Stimulated activated CD4-positive, alpha-beta T cell treated with anti-CD3 and anti-CD28 coated beads, Interleukin-2, amount 100 ng/mL, for 4 hours (primary cell): ENCODE measurements around the gene UNC79.

Source experiments
- DNase-seq: peaks from one replicate; pipeline ENCODE4 v3.0.0-alpha.2; 2020; ENCODE audit warnings: low read depth

The UNC79 gene

GRCh38 chr14:93548102-93548843 lies 117.5 kb downstream of the UNC79 start:
- DNase-seq = no peak

- DNase-seq = no peak
Measured at GRCh38 chr14:93549595-93549994, 118.9 kb downstream of the UNC79 start.

GRCh38 chr14:93564918-93565317 lies 134.2 kb downstream of the UNC79 start:
- DNase-seq = no peak

- DNase-seq = no peak
Measured at GRCh38 chr14:93566065-93566693, 135.4 kb downstream of the UNC79 start.

GRCh38 chr14:93571275-93571674 lies 140.5 kb downstream of the UNC79 start:
- DNase-seq = no peak

- DNase-seq = no peak
Measured at GRCh38 chr14:93579178-93579577, 148.4 kb downstream of the UNC79 start.

- no peak for DNase-seq
Measured at GRCh38 chr14:93582516-93582915, 151.8 kb downstream of the UNC79 start.

GRCh38 chr14:93587330-93587729 lies 156.6 kb downstream of the UNC79 start:
- no peak for DNase-seq

- no peak for DNase-seq
Measured at GRCh38 chr14:93591506-93591905, 160.8 kb downstream of the UNC79 start.

GRCh38 chr14:93592786-93593185 lies 162.0 kb downstream of the UNC79 start:
- no peak for DNase-seq

- DNase-seq = no peak
Measured at GRCh38 chr14:93606091-93606490, 175.4 kb downstream of the UNC79 start.

GRCh38 chr14:93619176-93619793 lies 188.5 kb downstream of the UNC79 start:
- DNase-seq = no peak

- no peak for DNase-seq
Measured at GRCh38 chr14:93628048-93628447, 197.3 kb downstream of the UNC79 start.

GRCh38 chr14:93629643-93630042 lies 198.9 kb downstream of the UNC79 start:
- DNase-seq = no peak

- no peak for DNase-seq
Measured at GRCh38 chr14:93638790-93639189, 208.1 kb downstream of the UNC79 start.

GRCh38 chr14:93643127-93643526 lies 212.4 kb downstream of the UNC79 start:
- DNase-seq = no peak

GRCh38 chr14:93643676-93644075 lies 212.9 kb downstream of the UNC79 start:
- no peak for DNase-seq

GRCh38 chr14:93645200-93645599 lies 214.5 kb downstream of the UNC79 start:
- no peak for DNase-seq

GRCh38 chr14:93648440-93649168 lies 217.9 kb downstream of the UNC79 start:
- DNase-seq = no peak

GRCh38 chr14:93654599-93654998 lies 223.9 kb downstream of the UNC79 start:
- no peak for DNase-seq

- no peak for DNase-seq
Measured at GRCh38 chr14:93655078-93655750, 224.5 kb downstream of the UNC79 start.

GRCh38 chr14:93657875-93658274 lies 227.1 kb downstream of the UNC79 start:
- no peak for DNase-seq
